HG03280 (cell line): ENCODE results near the gene AMACR.
"Not testable (repeated sequence)": the region's sequence is repeated elsewhere in the genome, so short reads cannot be mapped to it uniquely, and the experiment has no call there.

ENCODE experiments used
- ATAC-seq: cut with Tn5 transposase; IDR thresholded peaks from one replicate; pipeline ENCODE4 v1.9.1; 2021; ENCODE audit warnings: mild to moderate bottlenecking, moderate library complexity; ENCODE audit not compliant: unreplicated experiment

AMACR gene

DNA sequence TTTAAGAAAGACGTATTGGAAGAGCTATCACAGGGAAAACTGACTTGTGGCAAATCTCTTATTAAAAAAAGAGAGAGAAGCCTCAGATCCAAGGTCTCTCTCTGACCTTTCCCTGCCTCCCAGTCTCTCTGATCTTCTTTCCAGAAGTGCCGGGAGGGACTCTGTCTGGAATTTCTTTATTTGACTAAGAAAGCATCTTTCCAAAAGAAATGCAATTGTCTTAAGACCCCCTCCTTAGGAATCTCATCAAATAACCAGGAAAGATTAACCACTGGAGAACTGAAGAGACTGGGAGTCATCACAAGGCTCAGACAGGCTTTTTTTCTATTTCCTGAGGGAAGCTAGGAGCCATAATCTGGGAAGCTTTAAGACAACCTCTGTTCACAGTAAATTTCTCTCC is 30.5 kb upstream of the AMACR start:
- no peak for ATAC-seq

DNA sequence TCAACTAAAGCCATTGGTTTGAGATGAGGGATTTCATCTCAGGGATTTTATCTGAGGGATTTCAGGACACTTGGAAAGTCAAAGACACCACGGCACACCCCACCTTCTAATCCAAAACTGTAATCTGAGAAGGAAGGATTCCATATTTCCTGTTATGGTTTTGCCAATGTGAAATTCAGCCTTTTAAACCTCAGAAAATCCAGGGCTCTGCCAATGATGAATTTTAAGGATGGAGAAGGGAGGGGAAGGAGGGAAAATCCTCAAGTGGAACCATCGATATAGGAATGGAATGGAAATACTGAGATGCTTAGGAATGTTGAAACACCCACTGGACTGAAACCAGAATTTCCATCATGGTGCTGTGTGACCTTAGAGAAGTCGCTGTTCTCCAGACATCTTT is 29.9 kb upstream of the AMACR start:
- no peak for ATAC-seq

DNA sequence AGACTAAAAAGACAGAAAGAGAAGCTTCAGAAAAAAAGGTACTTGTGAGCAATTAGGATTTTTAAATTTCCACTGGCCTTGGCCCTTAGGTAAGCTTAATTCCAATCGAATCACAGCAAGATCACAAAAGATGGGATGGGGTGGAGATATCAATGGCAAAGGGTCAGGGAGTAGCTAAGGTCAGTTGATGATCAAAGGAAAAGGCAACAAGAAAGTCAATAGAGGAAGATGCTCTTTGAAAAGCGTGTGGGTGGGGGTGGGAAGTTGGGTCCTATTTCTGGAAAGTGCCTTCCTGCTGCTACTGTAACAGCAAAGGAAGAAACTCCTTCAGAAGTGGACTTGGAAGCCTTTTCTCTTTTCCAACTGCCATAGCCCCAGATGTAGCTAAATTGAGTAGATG is 27.9 kb upstream of the AMACR start:
- no peak for ATAC-seq

DNA sequence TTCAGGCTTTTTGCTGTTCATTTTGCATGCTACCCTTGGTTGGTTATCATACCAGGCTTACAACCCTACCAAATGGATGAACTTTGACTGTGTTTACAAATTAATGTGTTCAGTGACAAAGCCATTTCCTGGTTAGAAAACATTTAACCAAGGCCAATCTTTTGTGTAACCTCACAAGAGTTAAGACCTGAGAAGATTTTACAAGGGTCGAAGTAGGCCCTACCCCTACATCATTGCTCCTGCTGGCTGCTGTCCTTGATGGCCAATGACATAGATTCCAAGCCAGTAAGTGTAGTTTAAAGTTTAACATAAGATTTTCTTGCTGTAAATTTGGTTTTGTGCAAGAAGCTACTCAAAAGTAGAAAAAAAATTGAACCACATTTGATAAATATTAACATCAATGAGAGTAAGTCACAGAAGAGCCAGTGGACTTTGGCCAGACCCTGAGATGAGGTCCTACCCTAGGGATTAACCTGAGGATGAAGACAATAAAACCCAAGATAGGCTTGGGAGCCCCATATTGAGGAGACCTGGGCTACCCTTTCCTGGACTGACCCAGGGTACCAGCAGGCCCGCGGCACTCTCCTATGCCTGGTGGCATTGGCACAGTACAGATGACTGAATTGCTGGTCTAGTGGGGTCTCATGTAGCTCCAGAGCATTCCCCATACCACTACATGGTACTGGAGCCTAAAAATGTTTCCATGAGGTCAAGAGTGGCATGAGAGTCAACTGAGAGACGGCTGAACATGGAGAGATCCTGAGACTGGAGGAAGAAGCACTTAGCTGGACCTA is 26.9 kb upstream of the AMACR start:
- no peak for ATAC-seq

DNA sequence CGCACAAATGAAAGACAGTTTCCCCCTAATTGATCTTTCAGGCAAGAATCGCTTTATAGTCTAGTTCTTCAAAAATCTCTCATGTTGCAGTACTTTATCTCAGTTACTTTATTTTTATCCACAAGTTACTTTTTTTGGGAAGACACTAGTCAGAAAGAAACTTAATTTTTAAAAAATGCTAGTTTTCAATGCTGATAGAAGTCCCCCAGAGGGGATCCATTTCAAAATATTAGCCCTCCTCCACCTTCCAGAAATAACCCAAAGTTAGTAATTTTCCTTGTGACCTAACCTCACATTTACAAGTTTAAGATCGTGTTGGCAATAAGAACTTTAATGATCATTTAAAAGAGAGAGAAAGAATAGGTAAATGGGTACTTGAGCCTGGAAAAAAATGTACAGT is 24.1 kb upstream of the AMACR start:
- no peak for ATAC-seq

DNA sequence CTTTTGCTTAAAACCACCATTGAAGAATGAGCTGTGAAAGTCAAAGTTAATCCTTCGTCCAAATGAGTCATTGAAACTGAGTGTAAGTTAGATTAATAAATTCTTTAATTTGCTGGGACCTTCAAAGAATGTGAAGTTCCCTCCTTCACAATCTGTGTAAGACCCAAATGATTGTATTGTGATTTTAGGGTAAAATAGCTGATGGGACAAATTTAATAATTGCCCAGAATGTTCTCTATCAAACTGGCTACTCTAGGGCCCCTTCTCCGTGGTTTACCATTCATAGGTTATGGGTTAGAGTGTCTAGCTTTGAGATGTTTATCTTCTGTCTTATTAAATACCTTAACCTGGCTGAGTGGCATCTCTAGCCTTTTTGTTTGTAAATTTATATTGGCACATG is 23.3 kb upstream of the AMACR start:
- ATAC-seq, result no peak

DNA sequence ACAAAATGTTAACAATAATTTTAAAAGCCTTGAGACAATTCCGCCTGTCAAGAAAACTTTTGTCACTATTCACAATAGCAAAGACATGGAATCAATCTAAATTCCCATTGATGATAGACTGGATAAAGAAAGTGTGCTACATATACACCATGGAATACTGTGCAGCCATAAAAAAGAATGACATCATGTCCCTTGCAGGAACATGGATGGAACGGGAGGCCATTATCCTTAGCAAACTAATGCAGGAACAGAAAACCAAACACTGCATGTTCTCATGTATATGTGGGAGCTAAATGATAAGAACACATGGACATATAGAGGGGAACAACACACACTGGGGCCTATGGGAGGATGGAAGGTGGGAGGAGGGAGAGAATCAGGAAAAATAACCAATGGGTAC is 22.7 kb upstream of the AMACR start:
- ATAC-seq, result not testable (repeated sequence)

DNA sequence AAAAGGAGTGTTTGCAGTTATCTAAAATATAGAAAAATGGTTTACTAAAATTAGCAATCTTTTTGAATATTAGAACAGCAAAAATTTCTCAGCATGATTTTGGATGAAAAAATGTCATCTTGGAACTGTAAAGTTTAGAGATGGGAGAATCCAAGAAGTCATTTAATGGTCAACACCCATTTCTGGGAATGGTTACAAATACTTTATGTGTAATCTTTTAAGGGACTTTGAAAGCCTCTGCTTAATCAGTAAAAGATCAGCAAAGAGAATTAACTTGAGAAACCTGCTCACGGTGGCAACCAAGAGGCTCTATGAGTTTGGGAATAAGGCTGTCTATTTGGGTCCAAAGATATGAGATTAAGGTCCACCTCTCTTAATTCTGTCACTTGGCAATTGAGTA is 22.2 kb upstream of the AMACR start:
- ATAC-seq, result no peak

DNA sequence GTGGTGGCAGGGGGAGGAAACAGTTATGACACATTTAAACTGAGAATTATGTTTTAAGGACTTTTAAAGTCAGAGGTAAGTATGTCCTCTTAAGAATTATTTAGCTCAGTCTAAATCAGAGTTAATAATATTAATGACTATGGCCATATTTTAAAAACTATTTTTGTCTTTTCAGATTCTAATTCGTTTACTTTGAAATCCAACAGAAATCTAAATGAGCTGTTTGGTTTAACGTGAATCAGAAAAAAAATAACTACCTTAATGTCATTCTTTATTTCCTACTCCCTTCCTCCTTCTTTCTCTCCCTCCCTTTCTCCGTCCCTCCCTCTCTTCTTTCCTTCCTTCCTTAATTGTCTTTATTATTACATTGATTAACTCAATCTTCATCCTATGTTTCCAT is 20.5 kb upstream of the AMACR start:
- ATAC-seq, result no peak

DNA sequence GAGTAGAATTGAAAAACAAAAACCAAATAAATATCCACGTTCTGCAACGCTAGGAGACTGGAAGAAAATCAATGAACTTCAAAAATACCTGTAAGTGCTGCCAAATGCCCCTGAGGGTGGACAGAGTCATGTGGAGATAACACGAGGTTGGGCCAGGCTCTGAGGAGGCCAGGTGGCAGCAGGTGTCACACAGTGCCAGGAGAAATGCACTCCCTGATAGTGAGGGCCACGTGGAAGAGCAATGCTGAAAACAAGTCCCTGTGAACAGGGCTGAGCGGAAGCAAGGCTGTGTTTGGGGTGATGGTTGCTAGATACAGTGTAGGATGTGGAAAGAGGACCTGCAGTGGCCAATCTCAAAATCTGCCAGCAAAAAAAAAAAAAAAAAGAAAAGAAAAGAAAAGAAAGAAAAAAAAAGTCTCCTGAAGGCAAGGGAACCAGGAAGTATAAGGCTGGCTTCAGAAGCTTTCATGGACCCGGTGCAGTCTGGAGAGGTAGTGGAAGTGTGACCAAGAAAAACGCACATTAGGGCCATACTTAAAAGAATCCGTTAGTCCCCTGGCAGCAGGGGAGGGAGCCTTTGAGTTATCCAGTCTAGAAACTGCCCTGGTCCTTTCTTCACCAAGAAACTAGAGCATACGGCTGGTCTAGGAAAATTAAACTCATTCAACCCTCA is 18.4 kb upstream of the AMACR start:
- ATAC-seq, result no peak

DNA sequence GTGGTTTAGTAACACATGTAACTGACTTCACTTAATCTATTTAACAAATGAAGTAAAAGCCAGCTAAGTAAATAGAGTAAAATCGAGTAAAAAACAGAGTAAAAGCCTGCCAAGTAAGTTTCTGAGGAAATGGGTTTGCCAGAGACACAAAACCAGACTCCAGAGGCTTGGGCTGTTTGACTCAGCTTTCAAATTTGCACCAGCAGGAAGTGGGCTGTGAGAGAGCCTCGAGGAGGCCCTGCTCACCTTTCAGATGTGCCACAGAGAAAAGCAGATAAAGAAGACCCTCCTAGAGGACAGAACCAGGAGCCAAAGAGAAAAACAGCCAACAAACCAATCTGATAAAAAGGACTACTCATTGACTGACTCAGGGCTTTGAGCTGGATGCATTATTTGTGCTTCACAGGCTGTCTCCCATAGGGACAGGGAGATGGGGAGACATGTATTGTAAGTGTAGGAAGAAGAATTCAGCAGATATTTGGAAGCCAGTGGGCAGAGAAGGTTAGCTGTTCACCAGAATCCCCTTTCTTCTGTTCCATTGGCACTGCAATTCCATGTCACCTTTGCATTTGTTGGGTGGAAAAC is 14.4 kb upstream of the AMACR start:
- ATAC-seq, result peak; percentile 66

DNA sequence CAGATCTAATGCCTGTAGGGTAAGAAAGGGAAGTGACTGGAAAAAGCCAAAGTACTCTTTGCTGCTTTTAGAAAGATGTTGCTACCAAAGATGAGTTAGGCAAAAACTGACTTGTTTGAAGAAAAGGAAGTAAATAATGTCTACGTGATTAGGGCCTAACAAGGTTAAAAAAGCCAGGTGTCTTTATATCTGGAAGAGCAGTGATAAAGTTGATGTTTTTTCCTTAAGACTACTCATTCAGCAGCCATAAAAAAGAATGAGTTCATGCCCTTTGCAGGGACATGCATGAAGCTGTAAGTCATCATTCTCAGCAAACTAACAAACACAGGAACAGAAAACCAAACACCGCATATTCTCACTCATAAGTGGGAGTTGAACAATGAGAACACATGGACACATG is 13.5 kb upstream of the AMACR start:
- no peak for ATAC-seq

DNA sequence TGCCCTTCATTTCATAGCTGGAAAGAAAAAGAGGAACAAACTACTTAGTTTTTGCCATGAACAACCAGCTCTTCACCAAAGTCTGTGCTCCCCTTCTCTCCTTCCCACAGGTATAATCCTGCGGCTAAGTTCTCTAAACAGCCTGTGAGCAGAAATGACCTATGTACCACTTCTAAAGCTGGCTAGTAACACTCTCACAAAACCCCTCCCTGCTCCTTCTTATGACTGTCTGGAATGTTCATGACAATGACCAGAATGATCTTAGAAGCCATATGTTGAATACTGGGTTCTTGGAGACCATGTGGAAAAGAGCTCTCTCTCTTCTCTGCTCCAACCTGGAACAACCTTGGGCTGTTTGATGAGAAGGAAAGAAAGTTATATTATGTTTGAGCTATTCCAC is 12.9 kb upstream of the AMACR start:
- no peak for ATAC-seq

DNA sequence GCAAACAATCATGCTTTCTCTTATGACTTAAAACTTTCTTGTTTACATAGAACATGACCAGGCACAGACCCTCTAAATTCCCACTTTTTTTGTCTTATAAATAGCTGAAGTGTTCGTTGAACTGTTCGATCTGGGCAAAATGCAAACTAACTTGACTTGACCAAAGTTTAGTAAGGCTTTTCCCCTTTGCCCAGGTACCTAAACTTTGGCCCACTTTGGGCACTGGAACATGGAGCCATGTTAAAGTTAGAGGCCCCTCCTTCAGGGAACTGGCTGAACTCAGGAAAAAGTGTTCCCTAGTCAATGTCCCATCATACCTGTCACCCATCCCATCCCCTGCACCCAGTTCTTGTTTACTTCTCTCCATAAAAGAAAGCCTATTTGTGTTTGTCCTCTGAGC is 9.4 kb upstream of the AMACR start:
- no peak for ATAC-seq

DNA sequence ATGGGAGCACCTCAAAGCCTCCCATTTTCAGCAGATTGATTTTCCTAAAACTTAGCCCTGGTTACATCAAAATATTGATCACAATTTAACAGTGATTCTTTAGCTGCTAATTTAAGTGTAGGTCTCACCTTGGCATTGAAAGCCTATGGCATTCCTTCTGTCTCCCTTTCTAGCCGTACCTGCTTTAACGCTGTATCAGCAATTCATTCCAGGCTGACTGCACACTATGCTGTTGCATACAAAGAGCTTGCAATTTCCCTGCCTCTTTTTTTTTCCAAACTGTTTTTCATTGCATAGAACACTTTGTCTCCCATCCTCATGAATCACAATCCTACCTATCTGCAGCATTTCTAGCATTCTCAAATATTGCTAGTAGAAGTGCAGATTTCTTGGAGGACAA is 8.9 kb upstream of the AMACR start:
- no peak for ATAC-seq

DNA sequence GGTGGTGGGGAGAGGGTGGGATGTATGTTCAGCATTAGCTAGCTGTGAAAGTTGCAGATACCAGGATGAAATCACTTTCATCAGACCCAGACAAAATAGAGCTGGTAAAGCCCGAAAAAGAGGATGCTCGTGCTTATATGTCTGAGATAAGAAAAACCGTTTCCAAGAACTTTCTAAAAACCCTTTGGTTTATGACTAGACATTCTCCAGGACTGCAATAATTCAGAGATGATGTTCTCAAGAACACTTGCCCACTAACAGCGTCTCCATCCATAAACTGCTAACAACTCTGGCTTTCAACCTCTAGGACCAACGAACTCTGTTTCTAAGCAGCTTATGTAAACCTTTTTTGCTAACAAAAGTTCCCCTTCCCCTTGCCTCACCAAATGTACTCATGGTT is 8.4 kb upstream of the AMACR start:
- ATAC-seq, result no peak

DNA sequence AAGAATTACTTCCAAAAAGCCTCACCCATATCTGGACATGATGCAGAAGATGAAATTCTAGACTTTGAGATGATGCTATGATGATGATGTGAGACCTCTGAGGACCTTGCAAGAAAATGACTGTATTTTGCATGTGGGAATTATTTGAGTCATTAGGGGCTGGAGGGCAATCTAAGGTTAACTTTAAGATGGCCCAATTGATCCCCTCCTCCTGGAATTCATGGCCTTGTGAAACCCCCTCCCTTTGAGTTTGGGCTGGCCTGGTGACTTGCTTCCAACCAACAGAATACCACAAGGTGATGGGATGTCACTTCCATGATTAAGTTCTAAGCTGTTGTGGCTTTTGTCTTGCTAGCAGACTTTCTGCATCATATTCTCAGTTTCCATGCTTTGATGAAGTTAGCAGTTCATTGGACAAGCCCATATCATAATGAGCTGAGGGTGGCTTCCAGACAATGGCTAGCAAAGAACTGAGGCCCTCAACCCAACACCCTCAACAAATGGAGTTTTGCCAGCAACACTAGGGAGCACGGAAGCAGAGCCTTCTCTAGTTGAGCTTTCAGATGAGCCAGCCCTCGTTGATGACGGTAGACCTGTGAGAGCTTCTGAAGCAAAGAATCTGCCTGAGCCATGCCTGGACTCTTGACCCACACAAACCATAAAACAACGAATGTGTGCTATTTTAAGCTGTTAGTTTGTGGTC is 7.4 kb upstream of the AMACR start:
- ATAC-seq, result no peak

DNA sequence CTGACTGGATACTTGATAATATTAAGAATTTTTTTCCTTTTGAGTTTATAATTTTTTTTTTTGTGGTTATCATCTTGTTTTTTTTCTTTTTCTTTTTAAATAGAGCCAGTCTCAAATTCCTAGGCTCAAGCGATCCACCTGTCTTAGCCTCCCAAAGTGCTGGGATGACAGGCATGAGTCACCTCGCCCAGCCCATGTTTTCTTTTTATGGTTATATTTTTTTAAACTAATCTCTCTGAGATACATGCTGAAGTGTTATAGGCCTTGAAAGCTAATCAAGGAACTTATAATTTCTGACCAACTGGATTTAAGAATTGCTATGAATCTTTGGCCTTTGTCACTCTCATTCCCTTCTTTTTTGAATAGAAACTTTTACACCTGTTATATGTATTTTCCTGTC is 6.8 kb upstream of the AMACR start:
- no peak for ATAC-seq

DNA sequence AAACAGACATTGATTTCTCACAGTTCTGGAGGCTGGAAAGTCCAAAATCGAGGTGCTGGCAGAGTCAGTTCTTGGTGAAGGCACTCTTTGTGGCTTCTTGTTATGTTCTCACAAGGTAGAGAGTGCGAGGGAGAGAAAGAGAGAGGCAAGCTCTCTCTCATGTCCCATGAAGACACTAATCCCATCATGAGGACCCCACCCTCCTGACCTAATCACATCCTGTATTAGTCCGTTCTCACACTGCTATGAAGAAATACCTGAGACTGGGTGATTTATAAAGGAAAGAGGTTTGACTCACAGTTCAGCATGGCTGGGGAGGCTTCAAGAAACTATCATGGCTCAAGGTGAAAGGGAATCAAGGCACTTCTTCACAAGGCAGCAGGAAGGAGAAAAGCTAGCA is 5.7 kb upstream of the AMACR start:
- no peak for ATAC-seq

DNA sequence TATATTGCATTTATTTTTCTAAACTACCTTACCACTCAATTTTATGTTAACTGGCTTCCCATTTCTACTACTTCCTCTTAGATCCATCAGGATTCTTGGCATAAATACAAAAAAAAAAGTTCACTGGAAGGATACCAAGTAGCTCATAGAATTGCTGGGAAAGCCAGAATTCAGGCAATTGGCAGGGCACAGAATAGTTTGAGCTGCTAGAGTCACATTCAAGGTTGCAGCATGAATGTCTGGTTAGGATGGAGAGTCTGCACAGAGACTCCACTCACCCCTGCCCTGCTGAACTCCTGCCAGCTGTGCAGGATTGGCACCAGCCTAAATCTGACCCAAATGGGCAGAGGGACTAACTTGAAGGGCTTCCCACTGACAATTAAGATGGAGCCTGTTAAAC is 4.9 kb upstream of the AMACR start:
- no peak for ATAC-seq

DNA sequence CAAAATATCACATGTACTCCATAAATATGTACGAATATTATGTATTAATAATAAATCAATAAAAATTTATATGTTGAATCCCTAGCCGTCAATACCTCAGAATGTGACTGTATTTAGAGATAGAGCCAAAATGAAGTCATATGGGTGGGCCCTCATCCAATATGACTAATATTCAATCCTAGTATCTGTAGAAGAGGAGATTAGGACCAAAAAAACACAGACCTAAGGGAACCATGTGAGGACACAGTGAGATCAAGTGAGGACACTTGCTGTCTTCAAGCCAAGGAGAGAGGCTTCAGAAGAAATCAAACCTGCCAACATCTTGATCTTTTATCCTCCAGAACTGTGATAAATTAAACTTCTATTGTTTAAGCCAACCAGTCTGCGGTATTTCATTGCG is 3.7 kb upstream of the AMACR start:
- ATAC-seq, result no peak

DNA sequence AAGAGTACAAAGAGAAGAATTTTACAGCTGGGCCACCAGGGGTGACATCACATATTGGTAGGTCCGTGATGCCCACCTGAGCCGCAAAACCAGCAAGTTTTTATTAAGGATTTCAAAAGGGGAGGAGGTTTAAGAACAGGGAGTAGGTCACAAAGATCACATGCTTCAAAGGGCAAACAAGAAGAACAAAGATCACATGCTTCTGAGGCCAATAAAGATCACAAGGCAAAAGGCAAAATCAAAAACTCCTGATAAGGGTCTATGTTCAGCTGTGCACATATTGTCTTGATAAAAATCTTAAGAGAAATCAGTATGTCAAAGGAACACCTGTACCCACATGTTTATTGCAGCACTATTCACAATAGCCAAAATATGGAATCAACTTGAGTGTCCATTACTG is 2.3 kb upstream of the AMACR start:
- not testable (repeated sequence) for ATAC-seq
